ENCODE results near the gene FGFRL1.

FGFRL1 gene

DNA sequence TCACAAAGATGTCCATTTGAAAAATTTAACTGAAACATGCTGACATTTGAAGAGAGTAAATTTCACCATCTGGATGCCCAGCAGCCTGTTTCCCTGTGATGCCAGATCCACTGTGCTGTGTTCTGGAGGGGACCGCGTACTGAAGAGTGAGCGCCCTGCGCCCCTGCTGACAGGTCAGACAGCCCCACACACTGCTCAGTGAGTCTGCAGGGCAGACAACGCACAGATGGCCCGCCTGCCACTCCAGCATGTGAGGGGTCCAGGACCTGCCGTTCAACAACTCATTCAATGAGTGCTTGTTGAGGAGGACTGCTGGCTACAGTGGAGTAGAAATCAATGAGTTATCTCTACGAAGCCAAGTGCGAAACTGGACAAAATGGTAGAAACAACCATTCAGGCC, 49.2 kb downstream of the FGFRL1 start:
- in situ Hi-C loops (cut with HindIII; ENCODE audit: low sequenced_read_pairs), result no loop called here
- TF ChIP-seq, protein P1, sequence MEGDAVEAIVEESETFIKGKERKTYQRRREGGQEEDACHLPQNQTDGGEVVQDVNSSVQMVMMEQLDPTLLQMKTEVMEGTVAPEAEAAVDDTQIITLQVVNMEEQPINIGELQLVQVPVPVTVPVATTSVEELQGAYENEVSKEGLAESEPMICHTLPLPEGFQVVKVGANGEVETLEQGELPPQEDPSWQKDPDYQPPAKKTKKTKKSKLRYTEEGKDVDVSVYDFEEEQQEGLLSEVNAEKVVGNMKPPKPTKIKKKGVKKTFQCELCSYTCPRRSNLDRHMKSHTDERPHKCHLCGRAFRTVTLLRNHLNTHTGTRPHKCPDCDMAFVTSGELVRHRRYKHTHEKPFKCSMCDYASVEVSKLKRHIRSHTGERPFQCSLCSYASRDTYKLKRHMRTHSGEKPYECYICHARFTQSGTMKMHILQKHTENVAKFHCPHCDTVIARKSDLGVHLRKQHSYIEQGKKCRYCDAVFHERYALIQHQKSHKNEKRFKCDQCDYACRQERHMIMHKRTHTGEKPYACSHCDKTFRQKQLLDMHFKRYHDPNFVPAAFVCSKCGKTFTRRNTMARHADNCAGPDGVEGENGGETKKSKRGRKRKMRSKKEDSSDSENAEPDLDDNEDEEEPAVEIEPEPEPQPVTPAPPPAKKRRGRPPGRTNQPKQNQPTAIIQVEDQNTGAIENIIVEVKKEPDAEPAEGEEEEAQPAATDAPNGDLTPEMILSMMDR (IDR thresholded peaks at IDR 0.05; ENCODE audit: low read depth, low read length), result no peak
- no peak overlapping the region for H3K4me3 ChIP-seq (ENCODE audit: low read depth, low read length)
- DNase-seq (ENCODE audit: low read depth, low spot score), result no peak

DNA sequence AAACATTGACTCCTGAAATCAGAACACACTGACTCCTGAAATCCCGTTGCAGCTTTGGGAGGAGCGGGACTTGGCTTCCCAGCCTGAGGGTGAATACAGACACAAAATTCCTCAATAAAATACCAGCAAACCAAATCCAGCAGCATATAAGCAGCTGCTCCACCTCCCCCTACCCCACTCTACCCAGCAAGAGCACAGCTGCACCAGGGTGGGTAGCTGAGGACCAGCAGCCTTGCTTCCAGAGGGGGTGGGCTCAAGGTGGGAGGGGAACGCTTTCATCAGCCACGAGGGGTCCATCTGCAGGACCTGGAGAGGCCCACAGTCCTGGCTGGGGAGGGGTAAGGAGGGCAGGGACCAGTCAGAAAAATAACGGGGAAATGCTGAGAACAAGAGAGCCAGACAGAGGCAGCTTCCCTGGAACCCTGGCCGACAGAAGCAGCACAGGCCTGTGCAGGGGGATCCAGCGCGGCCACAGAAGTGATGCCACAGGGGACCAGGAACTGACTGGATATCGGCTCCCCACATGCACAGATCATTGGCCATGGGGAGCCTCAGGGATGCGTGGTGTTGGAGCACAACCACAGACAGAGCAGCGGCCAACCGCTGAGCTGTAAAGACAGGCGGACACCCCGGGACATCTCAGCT, 49.8 kb downstream of the FGFRL1 start:
- TF ChIP-seq, protein P1 (IDR thresholded peaks at IDR 0.05; ENCODE audit: low read depth, low read length), result no peak
- no peak overlapping the region for H3K4me3 ChIP-seq (ENCODE audit: low read depth, low read length)
- in situ Hi-C loops (cut with HindIII; ENCODE audit: low sequenced_read_pairs), result no loop called here
- DNase-seq (ENCODE audit: low read depth, low spot score), result no peak

DNA sequence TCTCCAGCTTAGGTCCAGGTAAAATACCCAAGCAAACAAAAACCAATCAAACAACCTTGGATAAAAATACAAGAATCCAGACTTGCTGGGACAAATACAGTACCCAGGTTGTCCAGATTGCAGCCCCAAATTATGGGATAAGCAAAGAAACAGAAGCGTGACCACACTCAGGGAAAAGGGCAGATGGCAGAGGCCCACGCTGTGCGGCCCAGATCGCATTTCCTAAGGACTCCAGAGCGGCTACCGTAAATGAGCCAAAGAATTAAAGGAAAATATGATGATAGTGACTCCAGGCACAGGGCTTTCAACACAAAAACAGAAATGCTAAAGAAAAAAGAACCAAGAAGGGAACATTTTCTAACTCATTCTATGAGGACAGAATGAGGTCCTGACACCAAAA, 50.3 kb downstream of the FGFRL1 start:
- DNase-seq (ENCODE audit: low read depth, low spot score), result no peak
- in situ Hi-C loops (cut with HindIII; ENCODE audit: low sequenced_read_pairs), result no loop called here
- H3K4me3 ChIP-seq (ENCODE audit: low read depth, low read length), result no peak overlapping the region
- TF ChIP-seq, protein P1 (IDR thresholded peaks at IDR 0.05; ENCODE audit: low read depth, low read length), result no peak

DNA sequence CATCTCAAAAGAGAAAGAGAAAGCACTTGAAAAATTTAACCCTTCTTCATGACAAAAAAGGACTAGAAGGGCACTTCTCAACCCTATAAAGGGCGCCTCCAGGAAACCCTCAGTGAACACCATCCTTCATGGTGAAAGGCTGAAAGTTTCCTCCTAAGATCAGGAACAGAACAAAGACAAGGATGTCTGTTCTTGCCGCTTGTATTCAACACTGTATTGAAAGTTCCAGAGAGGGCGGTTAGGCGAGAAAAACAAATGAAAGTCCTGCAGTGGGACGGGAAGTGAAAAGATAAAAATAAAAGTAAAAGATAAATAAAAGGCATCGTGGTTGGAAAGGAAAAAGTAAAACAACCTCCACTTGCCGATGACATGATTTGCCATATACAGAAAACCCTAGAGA, 51.0 kb downstream of the FGFRL1 start:
- DNase-seq (ENCODE audit: low read depth, low spot score), result no peak
- no peak overlapping the region for H3K4me3 ChIP-seq (ENCODE audit: low read depth, low read length)
- TF ChIP-seq, protein P1 (IDR thresholded peaks at IDR 0.05; ENCODE audit: low read depth, low read length), result no peak
- in situ Hi-C loops (cut with HindIII; ENCODE audit: low sequenced_read_pairs), result no loop called here

DNA sequence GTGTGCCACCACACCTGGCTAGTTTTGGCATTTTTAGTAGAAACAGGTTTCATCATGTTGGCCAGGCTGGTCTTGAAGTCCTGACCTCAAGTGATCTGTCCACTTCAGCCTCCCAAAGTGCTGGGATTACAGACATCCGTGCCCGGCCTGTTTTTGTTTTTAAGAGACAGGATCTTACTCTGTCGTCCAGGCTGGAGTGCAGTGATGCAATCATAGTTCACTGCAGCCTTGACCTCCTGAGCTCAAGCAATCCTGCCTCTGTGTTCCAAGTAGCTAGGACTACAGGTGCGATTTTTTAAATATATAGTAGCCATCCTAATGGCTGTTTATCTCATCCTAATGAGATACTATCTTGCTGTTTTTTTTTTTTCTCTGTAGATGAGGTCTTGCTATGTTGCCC, 54.3 kb downstream of the FGFRL1 start:
- no peak overlapping the region for H3K4me3 ChIP-seq (ENCODE audit: low read depth, low read length)
- in situ Hi-C loops (cut with HindIII; ENCODE audit: low sequenced_read_pairs), result no loop called here
- no peak for DNase-seq (ENCODE audit: low read depth, low spot score)
- TF ChIP-seq, protein P1 (IDR thresholded peaks at IDR 0.05; ENCODE audit: low read depth, low read length), result no peak

DNA sequence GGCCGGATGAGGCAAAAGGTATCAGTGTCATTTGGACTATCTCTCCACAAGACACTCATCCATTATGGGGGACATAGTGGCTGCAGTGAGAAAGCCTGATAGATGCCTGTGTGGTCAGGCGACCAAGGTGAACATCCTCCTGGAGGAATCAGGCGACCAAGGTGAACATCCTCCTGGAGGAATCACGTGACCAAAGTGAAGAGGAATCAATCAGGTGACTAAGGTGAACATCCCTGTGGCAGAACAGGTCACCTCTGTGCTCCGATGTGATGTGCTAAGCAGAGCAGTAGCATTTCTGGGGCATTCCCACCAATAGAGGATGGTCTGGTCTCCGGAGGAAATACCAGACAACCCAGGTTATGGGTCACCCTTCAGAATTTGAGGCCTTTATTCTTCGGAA, 58.0 kb downstream of the FGFRL1 start:
- H3K4me3 ChIP-seq (ENCODE audit: low read depth, low read length), result no peak overlapping the region
- DNase-seq (ENCODE audit: low read depth, low spot score), result no peak
- TF ChIP-seq, protein P1 (IDR thresholded peaks at IDR 0.05; ENCODE audit: low read depth, low read length), result no peak
- in situ Hi-C loops (cut with HindIII; ENCODE audit: low sequenced_read_pairs), result no loop called here

Measured in astrocyte of the spinal cord (primary cell).